HG03025 (cell line): ENCODE data around the gene ELAVL2.

Source experiments
- ATAC-seq: cut with Tn5 transposase; IDR thresholded peaks from one replicate; pipeline ENCODE4 v1.9.1; 2021; ENCODE audit warnings: mild to moderate bottlenecking, moderate library complexity; ENCODE audit not compliant: unreplicated experiment, low FRiP score

Gene ELAVL2

GRCh38 chr9:23669776-23670175 lies 156.3 kb downstream of the ELAVL2 start:
- no peak for ATAC-seq

- no peak for ATAC-seq
Observed at GRCh38 chr9:23665635-23666034, 160.4 kb downstream of the ELAVL2 start.

DNA sequence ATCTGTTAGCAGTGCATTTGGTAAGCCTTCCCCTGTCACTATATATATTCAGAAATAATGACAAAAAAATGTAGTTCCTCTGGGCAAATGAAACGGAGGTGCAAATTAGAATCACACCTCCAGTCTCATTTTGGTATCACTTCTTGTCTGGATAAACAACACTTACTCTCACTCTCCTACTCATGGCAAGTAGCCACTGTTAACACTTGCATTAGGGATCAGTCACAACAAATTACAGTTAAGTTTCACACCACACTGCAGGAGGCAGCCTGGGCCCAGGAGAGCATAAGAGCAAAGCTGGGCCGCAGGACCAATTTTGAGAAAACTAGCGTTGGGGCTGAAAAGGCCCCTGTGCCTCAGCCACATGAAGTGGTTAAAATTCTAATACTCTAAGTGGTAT lies 161.0 kb downstream of the ELAVL2 start:
- no peak for ATAC-seq

- no peak for ATAC-seq
Observed at GRCh38 chr9:23663946-23664345, 162.1 kb downstream of the ELAVL2 start.

GRCh38 chr9:23663536-23663935 lies 162.5 kb downstream of the ELAVL2 start:
- ATAC-seq, result no peak

GRCh38 chr9:23663125-23663524 lies 162.9 kb downstream of the ELAVL2 start:
- ATAC-seq, result no peak

GRCh38 chr9:23662320-23662719 lies 163.7 kb downstream of the ELAVL2 start:
- no peak for ATAC-seq

- ATAC-seq, result no peak
Observed at GRCh38 chr9:23659346-23660006, 166.6 kb downstream of the ELAVL2 start.

DNA sequence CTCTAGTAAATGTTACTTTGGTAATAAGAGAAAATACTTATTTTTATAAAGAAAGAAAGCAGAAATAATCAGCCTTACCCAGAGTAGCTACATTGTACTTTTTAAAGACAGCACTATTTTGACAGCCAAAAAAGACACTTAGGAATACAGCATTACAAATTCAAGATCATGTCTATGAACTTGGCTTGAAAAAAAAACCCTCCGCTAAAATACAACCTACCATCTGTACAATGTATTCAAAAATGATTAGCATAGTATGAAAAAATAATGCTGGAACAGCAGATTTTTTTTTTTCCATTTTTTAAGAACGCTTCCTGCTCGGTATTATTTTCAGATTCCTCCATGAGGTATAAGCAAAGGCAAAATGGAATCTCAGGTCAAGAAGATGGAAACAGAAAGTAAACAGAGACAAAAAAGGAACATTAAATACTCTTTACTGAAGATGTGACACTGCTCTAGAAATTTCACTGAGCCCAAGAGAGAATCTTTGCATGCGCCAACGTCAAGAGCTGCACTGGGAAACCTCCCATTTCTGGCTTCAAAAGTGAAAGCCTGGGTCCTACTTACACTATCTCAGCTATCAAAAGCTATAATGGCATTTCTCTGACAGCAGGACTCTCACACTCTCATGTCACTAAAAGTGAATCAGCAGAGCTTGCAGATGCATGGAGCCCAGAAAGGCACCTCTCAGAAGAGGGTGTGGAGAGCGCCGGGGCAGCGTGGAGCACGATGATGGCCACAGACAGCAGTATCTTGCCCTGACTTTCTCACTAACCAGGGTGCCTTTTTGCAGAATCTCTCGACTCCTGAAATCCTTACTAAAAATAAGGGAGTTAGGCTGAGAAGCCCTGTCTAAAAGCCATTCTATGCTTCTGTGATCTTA lies 167.4 kb downstream of the ELAVL2 start:
- no peak for ATAC-seq

GRCh38 chr9:23651051-23651450 lies 175.0 kb downstream of the ELAVL2 start:
- no peak for ATAC-seq

- ATAC-seq, result no peak
Observed at GRCh38 chr9:23648651-23649050, 177.4 kb downstream of the ELAVL2 start.

DNA sequence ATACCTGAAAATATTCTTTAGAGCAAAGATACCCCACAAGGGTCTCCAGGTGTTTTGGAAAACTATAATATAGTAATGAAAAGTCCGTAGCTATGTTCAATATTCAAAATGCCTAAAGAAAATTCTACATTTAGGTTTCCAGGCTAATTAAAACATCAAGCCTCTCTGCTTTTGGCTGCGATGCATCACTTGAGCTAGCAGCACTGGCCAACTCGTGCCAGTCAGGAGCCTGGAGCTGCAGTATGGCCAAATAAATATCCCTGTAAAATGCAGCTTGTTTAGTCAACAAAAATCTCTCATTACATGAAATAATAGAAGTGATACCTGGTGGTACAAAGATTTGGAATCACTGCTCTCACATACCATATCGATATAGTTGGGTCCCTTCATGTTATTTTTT lies 181.1 kb downstream of the ELAVL2 start:
- no peak for ATAC-seq

DNA sequence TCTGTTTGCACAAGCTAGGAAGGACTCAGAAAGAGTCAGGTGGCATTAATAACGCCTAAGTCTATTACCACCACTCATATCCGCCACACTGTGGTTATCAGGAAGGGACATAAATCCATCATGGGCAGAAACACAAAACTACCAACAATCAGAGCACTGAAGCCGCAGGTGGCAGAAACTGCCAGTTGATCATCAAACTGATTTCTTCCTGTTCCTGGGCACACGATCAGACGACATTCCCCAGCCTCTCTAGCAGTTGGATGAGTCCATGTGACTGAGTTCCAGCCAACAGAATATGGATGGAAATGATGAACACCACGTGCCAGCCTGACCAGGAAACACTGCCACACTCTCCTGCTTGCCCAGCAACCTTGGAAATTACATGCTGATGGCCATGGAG lies 181.7 kb downstream of the ELAVL2 start:
- ATAC-seq, result no peak

GRCh38 chr9:23643656-23644258 lies 182.3 kb downstream of the ELAVL2 start:
- ATAC-seq, result no peak
